Measurements from ENCODE around the gene ZNF592.

- TF ChIP-seq CTCF (IDR thresholded peaks at IDR 0.05) (no peak), POLR2A (IDR thresholded peaks at IDR 0.05) (no peak), POLR2AphosphoS5 (IDR thresholded peaks at IDR 0.05) (no peak)
These were observed 13.3 kb downstream of the ZNF592 start for GRCh38 chr15:84761607-84762131.

All from transverse colon (tissue), 4 donors.